Activated CD4-positive, alpha-beta T cell treated with anti-CD3 and anti-CD28 coated beads for 24 hours (primary cell): ENCODE measurements around the gene CD82.
"Not testable (repeated sequence)": the region's sequence is repeated elsewhere in the genome, so short reads cannot be mapped to it uniquely, and the experiment has no call there.

Experiments used
- DNase-seq, 2 donors: peaks; one replicate each; pipeline ENCODE4 v3.0.0-alpha.2; 2020; ENCODE audit warnings: low read depth in 2 of 2

The CD82 gene

DNA sequence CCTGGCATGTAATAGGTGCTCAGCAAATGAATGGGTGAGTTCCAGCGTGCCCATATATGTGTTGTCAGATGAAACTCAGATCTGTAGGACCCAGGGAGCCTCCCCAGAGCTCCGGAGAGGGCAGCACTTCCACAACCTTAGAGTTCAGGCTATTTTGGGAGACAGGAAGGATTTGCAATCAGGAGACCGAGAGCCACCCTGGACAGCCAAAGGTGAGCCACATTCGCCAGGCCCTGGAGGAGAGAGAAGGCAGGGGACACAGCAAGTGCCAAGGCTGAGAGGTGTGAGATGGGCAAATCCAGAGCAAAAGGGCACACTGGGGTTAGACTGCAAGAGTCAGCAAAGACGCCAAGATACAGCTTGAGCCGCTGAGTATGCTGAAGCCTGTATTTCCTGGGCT, 66.4 kb downstream of the CD82 start:
- DNase-seq = no peak

DNA sequence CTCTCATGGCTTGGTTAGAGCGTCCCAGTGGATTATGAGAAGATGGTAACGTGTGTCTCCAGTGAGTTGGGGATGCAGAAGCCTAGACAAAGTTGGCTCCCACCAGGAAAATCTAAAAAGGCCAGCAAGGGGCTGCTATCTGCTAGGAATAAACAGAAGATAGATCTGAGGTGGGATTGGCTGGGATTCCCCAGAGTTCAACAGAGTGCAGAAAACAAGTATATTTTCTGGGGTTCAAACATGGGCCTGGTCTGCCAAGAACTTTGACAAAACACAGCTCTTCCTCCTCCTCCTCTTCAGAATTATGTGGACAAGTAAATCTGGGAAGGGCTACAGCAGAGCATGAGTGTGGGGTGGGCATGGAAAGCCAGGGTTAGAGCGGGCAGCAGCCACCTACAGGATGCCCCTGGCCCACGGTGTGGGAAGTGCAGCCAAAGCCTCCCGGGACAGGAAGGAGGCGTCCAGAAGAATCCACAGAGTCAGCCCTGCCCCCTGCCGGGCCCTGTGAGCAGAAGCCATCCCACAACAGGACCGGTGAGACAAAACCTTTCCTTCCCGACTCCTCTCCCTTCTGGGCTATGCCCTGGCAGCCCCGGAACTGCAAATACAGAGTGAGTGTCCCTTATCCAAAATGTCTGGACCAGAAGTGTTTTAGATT, 67.1 kb downstream of the CD82 start:
- no peak for DNase-seq

DNA sequence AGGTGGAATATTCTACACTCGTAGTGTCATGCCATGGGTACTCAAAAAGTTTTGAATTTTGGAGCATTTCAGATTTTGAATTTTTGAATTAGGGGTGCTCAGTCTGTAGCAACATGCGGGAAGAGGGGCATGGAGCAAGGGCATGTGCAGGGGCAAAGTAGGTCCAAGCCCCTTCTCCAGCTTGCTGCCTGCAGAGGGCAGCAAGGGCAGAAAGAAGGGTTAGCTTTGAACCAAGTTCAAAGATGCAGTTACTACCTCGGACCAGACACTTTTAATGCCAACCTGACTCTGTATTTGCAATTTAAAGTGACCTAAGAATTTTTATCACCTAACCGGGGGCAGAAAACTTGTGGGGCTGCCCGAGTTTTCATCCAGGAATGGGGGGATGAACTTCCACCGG, 68.2 kb downstream of the CD82 start:
- no peak for DNase-seq

DNA sequence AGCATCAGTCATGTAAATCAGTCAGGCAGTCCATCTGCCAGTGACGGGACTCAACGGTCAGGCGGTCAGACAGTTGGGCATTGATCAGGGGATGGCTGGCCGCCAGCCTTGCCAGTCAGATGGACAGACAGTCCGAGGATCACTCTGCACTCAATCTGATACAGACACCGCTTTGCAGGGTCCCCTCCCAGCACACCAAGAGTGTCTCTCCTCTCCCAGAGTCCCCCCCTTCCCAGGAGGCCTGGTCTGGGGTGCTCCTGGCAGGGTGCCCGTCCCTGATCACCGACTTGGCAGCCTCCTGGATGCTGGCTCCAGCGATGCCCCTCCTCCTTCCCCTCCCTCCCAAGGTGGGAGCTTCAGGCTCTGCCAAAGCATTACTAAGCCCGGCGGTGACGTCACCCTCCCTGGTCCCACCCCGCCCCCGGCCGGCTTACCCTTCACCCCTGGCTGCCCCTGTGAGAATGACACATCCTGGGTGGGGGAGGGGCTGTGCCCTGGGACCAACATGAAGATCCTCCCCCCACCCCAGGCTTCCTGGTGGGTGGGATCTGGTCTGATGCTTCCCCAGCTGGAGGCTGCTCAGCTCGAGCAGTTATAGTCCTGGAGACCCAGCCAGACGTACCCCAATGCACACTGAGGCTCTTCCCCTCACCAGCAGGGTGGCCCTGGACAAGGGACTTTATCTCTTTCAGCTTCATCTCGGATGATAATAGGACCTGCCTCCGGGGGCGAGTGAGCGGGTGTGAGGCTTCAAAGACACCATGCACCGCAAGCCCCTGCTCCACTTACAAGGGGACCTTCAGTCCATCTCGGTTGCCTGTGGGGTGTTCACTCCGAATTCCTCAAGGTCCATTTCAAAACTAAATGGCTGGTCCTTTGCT, 69.2 kb downstream of the CD82 start:
- DNase-seq = no peak

DNA sequence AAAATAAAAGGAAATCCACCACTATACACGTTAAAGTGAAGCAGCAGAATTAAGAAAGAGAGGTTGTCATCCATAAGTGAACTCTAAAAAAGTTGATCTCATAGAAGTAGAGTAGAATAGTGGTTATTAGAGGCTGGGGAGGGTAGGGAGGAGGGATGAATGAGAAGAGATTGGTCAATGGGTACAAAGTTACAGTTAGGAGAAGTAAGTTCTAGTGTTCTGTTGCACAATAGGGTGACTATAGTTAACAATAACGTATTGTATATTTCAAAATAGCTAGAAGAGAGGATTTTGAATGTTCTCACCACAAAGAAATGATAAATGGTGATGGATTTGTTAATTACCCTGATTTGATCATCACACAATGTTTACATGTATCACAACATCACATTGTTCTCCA, 72.0 kb downstream of the CD82 start:
- no peak for DNase-seq

DNA sequence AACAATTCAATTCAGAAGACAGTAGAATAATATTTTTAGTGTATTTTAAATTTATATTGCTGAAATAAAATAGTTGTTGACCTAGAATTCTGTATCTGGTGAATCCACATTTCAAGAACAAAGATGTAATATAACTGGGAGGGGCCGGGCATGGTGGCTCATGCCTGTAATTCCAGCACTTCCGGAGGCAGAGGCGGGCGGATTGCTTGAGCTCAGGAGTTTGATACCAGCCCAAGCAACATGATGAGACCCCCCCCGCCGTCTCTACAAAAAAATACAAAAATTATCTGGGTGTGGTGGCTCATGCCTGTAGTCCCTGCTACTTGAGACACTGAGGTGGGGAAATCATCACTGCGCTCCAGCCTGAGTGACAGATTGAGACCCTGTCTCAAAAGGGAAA, 72.6 kb downstream of the CD82 start:
- no peak for DNase-seq

DNA sequence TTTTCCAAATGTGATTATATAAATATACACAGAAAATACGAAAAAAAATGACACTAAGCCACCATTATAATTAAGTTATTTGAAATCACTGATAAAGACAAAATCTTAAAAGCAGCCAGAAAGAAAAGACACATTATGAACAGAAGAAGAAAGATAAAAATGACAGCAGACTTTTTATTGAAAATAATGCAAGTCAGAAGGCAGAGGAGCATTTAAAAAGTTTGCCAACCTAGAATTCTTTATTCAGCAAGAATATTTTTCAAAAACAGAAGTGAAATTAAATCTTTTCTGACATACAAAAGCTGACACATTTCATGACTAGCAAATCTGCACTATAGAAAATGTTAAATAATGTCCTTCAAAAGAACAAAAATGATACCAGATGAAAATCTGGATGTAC, 77.8 kb downstream of the CD82 start:
- DNase-seq = no peak

DNA sequence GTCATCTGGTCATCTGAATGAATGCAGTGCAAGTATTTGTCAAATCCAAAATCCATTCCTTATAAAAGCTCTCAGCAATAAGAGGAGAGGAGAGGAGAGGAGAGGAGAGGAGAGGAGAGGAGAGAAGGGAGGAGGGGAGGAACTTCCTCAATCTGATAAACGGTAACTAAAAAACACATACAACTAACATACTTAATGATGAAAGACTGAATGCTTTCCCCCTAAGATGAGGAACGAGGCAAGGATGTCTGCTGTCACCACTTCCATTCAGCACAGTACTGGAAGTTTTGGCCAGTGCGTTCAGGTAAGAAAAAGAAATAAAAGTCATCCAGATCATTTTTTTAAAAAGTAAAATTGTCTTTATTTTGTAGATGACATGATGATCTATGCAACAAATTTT, 80.4 kb downstream of the CD82 start:
- no peak for DNase-seq

DNA sequence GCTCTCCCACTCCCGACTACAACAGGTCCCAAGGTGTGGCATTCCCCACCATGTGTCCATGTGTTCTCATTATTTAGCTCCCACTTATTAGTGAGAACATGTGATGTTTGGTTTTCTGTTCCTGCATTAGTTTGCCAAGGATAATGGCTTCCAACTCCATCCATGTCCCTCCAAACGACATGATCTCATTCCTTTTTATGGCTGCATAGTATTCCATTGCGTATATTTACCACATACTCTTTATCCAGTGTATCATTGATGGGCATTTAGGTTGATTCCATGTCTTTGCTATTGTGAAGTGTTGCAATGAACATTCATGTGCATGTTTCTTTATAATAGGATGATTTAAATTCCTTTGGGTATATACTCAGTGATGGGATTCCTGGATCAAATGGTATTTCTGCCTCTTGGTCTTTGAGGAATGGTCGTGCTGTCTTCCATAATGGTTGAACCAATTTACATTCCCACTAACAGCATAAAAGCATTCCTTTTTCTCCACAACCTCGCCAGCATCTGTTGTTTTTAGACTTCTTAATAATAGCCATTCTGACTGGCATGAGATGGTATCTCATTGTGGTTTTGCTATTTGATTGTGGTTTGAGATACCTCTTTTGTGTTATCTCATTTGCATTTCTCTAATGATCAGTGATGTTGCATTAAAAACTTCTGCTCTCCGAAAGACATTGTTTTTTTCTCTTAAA, 81.9 kb downstream of the CD82 start:
- DNase-seq = not testable (repeated sequence)

DNA sequence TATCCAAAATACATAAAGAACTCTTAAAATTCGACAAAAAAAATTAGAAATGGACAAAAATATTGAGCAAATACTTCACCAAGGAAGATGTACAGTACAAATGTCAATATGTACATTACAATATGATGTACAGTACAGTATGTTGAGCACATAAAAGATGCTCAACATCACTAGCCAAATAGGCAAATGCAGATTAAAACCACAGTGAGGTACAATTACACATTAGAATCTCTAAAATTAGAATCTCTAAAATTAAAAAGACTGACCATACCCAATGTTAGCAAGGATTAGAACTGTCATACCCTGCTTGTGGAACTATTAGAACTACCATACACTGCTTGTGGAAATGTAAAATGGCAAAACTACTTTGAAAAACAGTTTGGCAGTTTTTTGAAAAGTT, 82.6 kb downstream of the CD82 start:
- DNase-seq = no peak

DNA sequence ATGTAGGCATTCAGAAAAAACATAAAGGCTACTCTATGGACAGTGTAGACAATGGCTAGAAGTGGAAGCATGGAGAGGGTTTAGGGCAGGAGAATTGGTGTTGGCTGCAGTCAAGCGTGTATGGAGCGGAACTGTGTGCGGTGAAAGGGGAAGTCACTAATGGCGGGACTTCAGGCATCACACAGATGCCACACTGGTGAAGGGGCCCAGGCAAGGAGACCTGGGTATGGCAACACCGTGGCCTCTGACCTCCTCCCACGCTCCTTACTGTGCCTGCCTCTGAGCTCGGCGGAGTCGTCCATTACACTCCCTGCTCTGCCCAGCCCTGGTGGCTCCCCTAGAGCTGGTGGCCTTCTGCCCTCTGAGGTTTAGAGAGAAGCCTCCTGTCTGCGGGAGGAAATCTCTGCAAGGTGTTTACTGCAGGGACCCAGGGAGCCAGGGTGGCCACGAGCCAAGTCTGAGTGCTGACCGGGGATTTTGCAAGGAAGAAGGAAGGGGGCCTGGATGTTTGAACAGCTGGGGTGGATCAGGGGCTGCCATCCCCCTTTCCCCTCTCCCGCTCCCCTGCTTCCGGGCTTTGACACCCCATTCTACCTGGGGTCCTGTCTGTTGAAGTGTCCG, 86.2 kb downstream of the CD82 start:
- no peak for DNase-seq

DNA sequence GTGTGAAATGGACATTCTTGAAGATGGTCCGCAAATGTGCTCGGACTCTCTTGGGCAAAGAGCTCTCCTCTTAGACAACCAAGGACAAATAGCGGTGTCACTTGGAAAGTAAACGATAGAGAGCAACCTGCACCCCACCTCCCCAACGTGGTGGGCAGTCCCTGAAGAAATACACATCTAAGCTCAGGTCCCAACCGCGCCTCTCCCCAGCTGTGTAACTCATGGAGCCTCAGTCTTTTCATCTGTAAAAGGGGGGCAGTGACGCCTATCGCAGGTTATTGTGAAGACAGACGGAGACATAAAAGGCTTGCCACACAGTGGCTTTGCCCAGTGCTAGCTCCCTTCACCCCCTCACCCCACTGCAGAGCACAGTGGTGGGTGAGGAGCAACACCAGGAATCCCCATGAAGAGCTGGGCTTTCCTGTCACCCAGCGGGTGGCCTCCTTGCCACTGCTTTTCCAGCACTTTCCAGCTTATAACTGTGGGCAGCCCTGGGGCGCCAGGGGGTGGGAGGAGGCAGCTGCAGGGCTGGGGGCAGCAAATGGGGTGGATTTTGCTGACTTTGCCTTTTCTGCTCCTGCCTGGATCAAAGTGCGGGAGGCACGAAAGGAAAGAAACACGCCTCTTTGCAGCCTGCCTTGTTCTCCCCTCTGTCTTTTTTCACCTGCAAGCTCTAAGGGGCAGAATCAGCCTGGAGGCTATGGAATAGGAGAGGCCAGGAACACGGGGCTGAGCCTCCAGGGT, 87.6 kb downstream of the CD82 start:
- DNase-seq = no peak

DNA sequence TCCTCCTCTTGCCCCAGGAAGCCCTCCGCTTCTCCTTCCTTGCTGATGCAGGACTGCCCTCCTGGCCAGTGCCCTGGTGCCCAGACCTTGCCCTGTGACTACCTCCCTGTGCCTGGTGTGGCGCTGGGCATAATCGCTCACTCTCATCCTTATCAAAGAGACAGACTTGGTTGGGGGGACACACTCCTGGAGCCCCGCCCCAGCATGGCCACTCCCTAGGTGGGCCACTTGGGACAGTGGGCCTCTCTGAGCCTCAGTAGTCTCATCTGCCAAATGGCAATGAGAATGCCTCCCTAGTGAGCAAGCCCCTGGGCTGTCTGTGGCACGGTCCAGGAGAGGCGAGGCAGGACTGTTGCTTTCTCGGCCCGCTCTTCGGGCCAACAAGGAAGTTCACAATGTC, 88.6 kb downstream of the CD82 start:
- no peak for DNase-seq

DNA sequence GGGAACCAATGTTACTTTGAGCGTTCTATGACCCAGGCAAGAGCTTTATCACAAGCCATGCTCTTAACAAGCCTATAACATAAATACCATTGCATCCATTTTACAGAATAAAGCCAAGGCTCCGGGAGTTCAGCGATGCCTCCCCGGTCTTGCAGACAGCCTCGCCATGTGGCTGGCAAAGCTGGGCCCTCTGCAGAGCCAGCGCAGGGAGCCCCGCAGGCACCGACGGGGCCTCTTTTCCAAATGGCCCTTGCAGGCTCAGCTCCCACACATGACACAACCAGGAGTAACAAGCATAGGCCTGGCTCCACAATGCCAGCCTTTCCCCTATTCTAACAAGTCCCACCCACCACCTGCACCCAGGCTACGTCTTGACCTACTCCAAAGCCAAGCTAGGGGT, 89.1 kb downstream of the CD82 start:
- DNase-seq = no peak

DNA sequence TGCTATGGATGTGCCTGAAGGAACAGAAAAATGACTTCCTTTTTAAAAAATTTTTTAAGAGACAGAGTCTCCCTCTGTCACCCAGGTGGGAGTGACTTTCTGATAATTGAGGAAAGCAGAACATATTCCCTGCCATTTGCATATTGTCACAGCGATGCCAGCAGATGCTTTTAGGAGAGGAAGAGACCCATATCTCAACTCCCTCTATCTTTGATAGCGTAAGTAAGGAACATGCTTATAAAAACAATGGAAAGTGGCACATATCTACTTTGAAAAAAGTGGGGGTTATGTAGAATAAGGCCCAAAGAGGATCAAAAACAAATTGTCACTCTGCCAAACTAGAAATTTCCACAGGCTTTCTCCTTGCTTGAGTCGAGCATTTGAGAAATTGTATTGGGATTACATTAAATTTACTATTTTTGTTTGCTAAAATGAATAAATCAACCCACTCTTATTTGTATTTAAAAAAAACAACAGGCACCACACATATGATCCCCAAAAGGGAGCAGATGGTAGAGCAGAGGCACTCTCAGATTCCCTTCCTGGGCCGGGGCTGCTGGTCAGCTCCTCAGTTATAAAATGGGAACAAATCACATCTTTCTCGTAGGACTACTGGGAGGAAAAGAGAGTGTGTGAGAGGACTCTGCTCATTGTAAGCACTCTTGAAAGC, 92.5 kb downstream of the CD82 start:
- DNase-seq = no peak

DNA sequence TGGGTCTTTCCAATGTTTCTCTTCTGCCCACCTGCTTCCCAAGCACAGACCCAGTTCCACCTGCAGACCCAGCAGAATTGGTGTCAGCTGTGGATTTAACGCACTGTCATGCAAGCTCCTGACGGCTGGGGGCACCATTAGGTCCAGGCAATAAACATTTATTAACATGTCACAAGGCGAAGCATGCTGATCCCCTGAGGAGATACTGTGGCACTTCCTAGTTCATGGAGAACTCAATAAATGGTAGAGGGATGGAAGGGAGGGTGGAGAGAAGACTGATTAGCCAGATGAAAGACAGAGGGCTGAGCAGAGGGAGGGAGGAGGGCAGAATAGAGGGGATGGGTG, 93.0 kb downstream of the CD82 start:
- no peak for DNase-seq

DNA sequence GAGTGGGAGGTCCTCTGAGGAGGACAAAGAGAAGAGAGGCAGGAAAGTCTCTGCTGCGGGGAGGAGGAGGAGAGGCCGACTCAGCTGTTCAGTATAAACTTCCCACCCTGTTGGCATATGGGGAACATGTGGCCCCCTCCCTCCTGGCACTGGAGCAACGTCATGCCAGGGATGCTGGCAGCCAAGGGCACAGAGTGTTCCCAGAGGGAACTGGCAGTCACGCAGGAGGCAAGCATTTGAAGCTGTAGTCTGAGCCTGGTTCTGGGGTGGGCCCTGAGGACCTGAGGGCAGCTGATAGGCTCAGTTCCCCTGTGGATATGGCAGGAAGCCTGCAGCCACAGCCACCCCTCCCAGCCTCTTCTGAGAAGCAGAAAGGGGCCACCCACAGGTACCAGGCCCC, 94.2 kb downstream of the CD82 start:
- no peak for DNase-seq

DNA sequence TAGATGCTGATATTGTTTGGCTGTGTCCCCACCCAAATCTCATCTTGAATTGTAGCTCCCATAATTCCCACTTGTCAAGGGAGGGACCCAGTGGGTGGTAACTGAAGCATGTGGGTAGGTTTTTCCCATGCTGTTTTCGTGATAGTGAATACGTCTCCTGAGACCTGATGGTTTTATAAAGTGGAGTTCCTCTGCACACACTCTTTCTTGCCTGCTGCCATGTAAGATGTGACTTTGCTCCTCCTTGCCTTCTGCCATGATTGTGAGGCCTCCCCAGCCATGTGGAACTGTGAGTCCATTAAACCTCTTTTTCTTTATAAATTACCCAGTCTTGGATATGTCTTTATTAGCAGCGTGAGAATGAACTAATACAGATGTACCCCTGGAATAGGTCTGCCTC, 95.1 kb downstream of the CD82 start:
- not testable (repeated sequence) for DNase-seq

DNA sequence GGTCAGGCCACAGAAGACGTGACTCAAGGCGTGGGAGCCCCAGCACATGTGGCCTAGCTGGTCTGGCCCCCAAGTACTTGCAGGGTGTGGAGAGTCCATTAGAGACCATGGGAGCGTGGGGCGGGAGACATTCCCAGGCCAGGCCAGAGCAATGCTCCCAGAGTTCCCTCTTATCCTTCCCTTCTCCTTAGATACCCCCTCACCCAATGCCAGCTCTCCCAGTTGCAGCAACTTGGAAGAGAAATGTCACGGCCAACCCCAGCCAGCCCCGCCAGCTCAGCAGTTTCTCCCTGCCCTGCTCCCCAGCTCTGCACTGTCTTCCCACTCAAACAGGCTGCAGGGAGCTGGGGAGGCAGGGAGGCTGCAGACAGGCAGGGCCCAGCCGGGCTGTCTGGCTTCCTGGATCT, 95.9 kb downstream of the CD82 start:
- no peak for DNase-seq
